Hepatocyte (in vitro differentiated cells): ENCODE data around the gene PTH1R.

Experiments used
- EZH2 ChIP-seq: fragments of 200-600 bp; sonication (generic); IDR thresholded peaks from 2 replicates; pipeline ENCODE4 v1.6.1; 2016; ENCODE audit warnings: antibody characterized with exemption, mild to moderate bottlenecking, borderline replicate concordance
- TF ChIP-seq, protein P1 (sequence below): fragments of 200-600 bp; sonication (generic); IDR thresholded peaks from 2 replicates; pipeline ENCODE4 v1.5.1; 2016; ENCODE audit warnings: antibody characterized with exemption, mild to moderate bottlenecking; ENCODE audit not compliant: poor library complexity

DNA sequence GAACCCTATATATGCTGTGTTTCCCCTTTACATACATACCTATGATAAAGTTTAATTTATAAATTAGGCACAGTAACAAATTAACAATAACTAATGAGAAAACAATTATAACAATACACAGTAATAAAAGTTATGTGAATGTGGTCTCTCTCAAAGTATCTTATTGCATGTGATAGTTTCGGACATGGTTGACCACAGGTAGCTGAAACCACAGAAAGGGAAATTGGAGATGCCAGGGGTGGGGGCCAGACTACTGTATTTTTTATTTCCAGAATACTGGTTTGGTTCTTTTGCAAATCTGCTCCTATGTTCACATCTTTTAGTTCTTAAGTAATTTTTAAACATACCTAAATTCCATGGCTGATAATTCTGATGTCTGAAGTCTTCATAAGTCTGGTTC lies 40.7 kb downstream of the PTH1R start:
- TF ChIP-seq, protein P1, sequence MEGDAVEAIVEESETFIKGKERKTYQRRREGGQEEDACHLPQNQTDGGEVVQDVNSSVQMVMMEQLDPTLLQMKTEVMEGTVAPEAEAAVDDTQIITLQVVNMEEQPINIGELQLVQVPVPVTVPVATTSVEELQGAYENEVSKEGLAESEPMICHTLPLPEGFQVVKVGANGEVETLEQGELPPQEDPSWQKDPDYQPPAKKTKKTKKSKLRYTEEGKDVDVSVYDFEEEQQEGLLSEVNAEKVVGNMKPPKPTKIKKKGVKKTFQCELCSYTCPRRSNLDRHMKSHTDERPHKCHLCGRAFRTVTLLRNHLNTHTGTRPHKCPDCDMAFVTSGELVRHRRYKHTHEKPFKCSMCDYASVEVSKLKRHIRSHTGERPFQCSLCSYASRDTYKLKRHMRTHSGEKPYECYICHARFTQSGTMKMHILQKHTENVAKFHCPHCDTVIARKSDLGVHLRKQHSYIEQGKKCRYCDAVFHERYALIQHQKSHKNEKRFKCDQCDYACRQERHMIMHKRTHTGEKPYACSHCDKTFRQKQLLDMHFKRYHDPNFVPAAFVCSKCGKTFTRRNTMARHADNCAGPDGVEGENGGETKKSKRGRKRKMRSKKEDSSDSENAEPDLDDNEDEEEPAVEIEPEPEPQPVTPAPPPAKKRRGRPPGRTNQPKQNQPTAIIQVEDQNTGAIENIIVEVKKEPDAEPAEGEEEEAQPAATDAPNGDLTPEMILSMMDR = no peak
- TF ChIP-seq EZH2 = no peak
